GM12874 (cell line): ENCODE measurements around the gene CIB4.

Source experiments
- TF ChIP-seq, protein P1 (sequence below): IDR thresholded peaks from 2 replicates; pipeline ENCODE4 v1.5.1; 2011; ENCODE audit warnings: low read depth, mild to moderate bottlenecking, control low read depth, low read length, moderate library complexity; ENCODE audit not compliant: insufficient read depth

CIB4 gene

DNA sequence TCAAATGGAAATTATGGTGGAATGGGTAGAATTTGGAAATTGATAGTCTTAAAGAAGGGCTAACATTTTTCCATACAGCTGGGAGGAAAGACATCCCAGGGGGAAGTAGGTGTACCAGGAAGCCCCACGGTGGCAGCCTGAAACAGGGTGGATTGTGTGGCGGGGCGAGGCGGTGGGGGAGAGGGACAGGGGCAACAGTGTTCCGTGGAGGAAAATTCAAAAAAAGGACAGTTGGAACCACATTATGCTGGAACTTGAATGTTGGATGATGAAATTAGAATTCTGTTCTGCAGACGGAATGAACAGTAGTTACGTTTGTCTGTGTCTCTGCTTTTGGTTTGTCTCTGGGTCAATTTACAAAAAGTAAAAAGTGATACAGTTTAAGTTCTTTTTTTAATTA, 10.6 kb upstream of the CIB4 start:
- TF ChIP-seq, protein P1, sequence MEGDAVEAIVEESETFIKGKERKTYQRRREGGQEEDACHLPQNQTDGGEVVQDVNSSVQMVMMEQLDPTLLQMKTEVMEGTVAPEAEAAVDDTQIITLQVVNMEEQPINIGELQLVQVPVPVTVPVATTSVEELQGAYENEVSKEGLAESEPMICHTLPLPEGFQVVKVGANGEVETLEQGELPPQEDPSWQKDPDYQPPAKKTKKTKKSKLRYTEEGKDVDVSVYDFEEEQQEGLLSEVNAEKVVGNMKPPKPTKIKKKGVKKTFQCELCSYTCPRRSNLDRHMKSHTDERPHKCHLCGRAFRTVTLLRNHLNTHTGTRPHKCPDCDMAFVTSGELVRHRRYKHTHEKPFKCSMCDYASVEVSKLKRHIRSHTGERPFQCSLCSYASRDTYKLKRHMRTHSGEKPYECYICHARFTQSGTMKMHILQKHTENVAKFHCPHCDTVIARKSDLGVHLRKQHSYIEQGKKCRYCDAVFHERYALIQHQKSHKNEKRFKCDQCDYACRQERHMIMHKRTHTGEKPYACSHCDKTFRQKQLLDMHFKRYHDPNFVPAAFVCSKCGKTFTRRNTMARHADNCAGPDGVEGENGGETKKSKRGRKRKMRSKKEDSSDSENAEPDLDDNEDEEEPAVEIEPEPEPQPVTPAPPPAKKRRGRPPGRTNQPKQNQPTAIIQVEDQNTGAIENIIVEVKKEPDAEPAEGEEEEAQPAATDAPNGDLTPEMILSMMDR, result no peak

DNA sequence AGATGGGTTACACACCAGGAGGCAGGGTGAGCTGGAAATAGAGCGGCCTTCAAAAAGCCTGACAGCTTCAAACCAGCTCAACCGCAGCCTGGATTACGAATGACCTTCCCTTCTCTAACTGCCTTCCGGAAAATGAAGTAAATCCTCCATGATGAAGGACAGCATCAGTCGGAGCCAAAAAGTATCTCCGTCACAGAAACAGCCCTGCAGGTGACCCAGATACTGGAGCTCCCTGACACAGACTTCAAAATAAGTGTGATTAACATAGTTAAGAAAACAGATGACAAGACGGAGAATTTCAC, 10.3 kb upstream of the CIB4 start:
- TF ChIP-seq, protein P1, result no peak

DNA sequence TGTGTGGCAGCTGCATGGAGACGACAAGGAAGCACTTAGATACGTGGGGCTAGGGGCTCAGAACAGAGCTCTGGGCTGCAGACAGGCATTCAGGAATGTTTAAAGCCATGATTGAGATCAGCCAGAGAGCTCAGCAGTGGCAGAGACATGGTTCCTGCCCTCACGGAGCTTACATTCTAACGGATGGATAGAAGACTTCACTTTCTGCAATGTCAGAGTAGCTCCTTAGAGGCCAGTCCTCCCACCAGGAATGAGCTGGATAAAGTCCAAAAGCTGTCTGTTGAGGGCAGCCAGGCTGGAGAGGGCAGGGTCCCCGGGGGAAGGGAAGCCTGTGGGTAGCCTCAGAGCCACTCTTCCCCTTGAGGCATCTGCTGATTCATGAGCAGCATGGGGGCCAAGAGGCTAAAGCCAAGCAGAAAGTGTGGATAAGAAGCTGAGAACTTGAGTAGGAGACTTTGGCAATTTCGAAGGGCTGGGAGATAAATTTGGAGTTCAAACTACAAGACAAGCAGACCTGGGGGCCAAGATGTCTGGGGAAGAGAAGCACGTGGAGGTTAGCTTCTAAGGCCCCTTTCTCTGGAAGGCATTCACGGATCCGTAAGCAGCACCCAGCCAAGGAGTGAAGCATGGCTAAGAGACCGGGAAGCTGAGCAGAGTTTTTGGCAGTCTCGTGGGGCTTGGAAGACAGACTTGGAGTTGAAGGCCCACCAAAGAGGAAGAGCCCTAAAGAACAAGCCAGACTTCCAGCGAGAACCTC, 9.7 kb upstream of the CIB4 start:
- TF ChIP-seq, protein P1, result no peak

DNA sequence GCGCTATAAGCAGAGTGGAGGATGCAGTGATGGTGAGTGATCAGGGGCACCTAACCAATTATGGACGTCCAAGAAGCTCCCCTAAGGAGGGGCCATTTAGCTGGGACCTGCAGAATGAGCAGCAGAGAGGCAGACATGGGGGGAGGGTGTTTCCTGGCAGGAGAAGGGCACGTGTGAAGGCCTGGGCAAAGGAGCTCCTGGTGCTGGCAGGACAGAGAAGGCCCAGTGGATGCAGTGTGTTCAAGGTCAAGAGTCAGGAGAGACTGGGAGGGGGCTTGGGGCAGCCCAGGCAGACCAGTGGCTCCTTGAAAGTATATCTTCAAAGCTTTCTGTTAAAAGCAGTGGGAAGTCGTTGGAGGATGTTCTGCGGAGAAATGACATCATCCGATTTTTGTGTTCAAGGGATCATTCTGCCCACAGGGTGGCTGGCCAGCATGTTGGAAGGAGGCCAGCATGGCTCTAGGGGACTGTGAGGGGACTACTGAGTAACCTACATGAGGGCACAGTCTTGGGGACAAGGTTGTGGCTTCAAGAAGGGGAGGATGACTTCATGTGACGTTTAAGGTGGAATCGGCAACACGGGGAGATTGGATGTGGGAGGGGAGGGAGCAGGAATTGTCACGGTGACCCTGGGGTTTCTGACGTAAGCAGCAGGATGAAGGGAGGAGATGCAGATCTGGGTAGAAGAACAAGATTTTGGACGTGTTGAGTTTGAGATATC, 9.0 kb upstream of the CIB4 start:
- TF ChIP-seq, protein P1, result no peak

DNA sequence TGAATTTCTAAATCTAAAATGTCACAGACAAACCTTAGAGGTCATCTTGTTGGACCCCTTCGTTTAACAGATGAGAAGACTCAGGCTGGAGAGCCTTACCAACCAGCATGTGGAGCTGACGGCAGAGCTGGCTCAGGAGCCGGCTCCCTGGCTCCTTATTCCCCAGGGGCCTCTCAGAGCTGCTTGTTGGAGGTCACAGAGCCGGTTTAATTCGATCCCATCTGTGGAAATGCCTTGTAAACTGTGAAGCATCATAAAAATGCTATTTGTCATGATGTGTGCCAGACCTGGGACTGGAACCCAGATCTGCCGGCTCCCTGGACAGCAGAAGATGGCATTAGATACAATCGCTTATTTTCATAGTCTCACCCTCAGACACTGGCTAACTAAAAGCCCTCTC, 8.2 kb upstream of the CIB4 start:
- TF ChIP-seq, protein P1, result no peak

DNA sequence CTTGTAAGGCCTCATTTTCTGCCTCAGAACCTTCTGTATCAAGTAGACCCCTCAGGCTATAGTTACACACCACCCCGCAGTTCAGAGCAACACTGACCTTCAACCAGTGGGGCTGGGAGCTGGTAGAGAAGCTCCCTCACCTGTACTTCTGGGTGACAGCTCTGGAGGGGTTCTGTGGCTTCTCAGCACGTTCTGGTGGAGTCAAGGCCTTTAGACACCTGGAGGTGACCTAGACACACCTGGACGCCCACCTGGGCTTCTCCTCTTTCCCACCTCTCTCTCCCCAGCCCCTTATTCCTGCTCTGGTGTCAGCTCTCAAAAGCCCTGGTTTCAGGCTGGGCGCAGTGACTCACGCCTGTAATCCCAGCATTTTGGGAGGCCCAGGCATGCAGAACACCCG, 7.3 kb upstream of the CIB4 start:
- TF ChIP-seq, protein P1, result no peak

DNA sequence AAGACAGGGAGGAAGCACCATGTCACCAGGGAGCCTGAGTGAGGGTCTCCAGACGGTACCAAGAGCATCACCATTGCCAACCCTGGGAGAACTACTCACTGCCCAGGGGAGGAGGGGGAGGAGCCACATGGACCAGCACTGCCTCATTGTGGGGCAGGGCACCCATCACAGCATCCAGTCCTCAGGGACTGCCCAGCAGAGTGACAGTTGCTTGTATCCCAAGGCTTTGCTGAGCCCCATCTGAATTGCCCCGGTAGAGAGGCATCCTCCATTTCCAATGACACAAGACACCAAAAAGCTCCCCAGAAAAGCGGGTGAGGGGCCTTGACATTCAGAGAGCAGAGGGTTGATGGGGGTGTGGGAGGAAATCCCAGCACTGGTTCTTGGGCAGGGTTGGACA, 6.8 kb upstream of the CIB4 start:
- TF ChIP-seq, protein P1, result no peak
